Smooth muscle cell (in vitro differentiated cells): ENCODE data around the gene ZBTB44. TPM values are rescaled to one million over a fixed set of nuclear protein-coding genes. Genes with fewer than 3 reads are reported as not detected.

ENCODE experiments used
- DNase-seq: peaks from one replicate; lab custom pipeline; 2025; ENCODE audit not compliant: unreplicated experiment; lab: John Stamatoyannopoulos, UW
- H2AFZ ChIP-seq: fragments of 200-600 bp; sonication (generic); 2 replicates; pipeline ENCODE4 v1.6.0; 2016; ENCODE audit warnings: antibody characterized with exemption, low read depth, mild to moderate bottlenecking
- H3F3A ChIP-seq: fragments of 200-600 bp; sonication (generic); 2 replicates; pipeline ENCODE4 v1.6.0; 2017; ENCODE audit warnings: antibody characterized with exemption, low read depth
- H3K27ac ChIP-seq: fragments of 200-600 bp; sonication (generic); 2 replicates; pipeline ENCODE4 v1.5.1; 2016; ENCODE audit warnings: low read depth, mild to moderate bottlenecking
- H3K27me3 ChIP-seq: fragments of 200-600 bp; sonication (generic); 2 replicates; pipeline ENCODE4 v1.6.1; 2016; ENCODE audit warnings: low read depth, mild to moderate bottlenecking
- H3K36me3 ChIP-seq: fragments of 200-600 bp; sonication (generic); 2 replicates; pipeline ENCODE4 v1.5.1; 2016; ENCODE audit warnings: low read depth
- H3K4me1 ChIP-seq: fragments of 200-600 bp; sonication (generic); 2 replicates; pipeline ENCODE4 v1.5.1; 2016; ENCODE audit warnings: low read depth
- H3K4me2 ChIP-seq: fragments of 200-600 bp; sonication (generic); 2 replicates; pipeline ENCODE4 v1.6.0; 2016; ENCODE audit warnings: mild to moderate bottlenecking
- H3K4me3 ChIP-seq: fragments of 200-600 bp; sonication (generic); 2 replicates; pipeline ENCODE4 v1.5.1; 2016; ENCODE audit warnings: mild to moderate bottlenecking
- H3K79me2 ChIP-seq: fragments of 200-600 bp; sonication (generic); 2 replicates; pipeline ENCODE4 v1.6.0; 2016; ENCODE audit warnings: low read depth, mild to moderate bottlenecking
- H3K9ac ChIP-seq: fragments of 200-600 bp; sonication (generic); 2 replicates; pipeline ENCODE4 v1.6.0; 2016; ENCODE audit warnings: low read depth
- H3K9me3 ChIP-seq: fragments of 200-600 bp; sonication (generic); replicated peaks from 2 replicates; pipeline ENCODE4 v1.5.1; 2016; ENCODE audit warnings: low read depth
- H4K20me1 ChIP-seq: fragments of 200-600 bp; sonication (generic); 2 replicates; pipeline ENCODE4 v1.6.0; 2016; ENCODE audit warnings: low read depth
- WGBS: methylation state at CpG from one replicate; pipeline ENCODE4 v1.1.7; 2016; ENCODE audit warnings: low lambda C conversion rate; 5-methylcytosine and 5-hydroxymethylcytosine counted together
- polyA plus RNA-seq: library from polyadenylated mRNA; unstranded; fragments of >200 nt; fragmentation: Nextera tagmentation; extraction: Ambion mirVana; gene quantifications from 2 replicates; pipeline ENCODE4 v1.2.1, GENCODE V29; 2016
- small RNA-seq: library from RNA; depleted of rRNA; stranded (forward); fragments of <200 nt; gene quantifications from one replicate; pipeline ENCODE3, GENCODE V24; 2014
- total RNA-seq: library from RNA; depleted of rRNA; stranded (reverse); fragments of >200 nt; gene quantifications from 2 replicates; pipeline ENCODE4 v1.2.3, GENCODE V29; 2014
- TF ChIP-seq, protein P1 (sequence below): fragments of 200-600 bp; sonication (generic); IDR thresholded peaks from 2 replicates; pipeline ENCODE4 v1.5.1; 2017; ENCODE audit warnings: borderline replicate concordance, mild to moderate bottlenecking, antibody characterized with exemption; ENCODE audit not compliant: insufficient read depth, poor library complexity, severe bottlenecking

Gene ZBTB44
- total and polyA plus RNA-seq, 2 experiments from 2014 or later = 2.3 to 27.3 TPM

GRCh38 chr11:130179396-130180306 lies 135.1 kb downstream of the ZBTB44 start:
- TF ChIP-seq, protein P1, sequence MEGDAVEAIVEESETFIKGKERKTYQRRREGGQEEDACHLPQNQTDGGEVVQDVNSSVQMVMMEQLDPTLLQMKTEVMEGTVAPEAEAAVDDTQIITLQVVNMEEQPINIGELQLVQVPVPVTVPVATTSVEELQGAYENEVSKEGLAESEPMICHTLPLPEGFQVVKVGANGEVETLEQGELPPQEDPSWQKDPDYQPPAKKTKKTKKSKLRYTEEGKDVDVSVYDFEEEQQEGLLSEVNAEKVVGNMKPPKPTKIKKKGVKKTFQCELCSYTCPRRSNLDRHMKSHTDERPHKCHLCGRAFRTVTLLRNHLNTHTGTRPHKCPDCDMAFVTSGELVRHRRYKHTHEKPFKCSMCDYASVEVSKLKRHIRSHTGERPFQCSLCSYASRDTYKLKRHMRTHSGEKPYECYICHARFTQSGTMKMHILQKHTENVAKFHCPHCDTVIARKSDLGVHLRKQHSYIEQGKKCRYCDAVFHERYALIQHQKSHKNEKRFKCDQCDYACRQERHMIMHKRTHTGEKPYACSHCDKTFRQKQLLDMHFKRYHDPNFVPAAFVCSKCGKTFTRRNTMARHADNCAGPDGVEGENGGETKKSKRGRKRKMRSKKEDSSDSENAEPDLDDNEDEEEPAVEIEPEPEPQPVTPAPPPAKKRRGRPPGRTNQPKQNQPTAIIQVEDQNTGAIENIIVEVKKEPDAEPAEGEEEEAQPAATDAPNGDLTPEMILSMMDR = no peak
- H3K36me3 ChIP-seq = no peaks in the 10 kb centered on the region
- peak overlapping the region; percentile 52 for H3K27ac ChIP-seq
- H3F3A ChIP-seq = no peaks in the 10 kb centered on the region
- no peak overlapping the region for H3K4me3 ChIP-seq
- H3K27me3 ChIP-seq = no peaks in the 10 kb centered on the region
- no peaks in the 10 kb centered on the region for H3K4me1 ChIP-seq
- H3K4me2 ChIP-seq = no peak overlapping the region
- 92% methylated on average over 21 of the region's 21 CpGs for WGBS
- no peak for DNase-seq
- no peaks in the 10 kb centered on the region for H4K20me1 ChIP-seq
- H3K9ac ChIP-seq = no peak overlapping the region
- no peak overlapping the region for H2AFZ ChIP-seq
- H3K9me3 ChIP-seq = no peaks in the 10 kb centered on the region
- no peaks in the 10 kb centered on the region for H3K79me2 ChIP-seq

- H2AFZ ChIP-seq = no peak overlapping the region
- H3K4me3 ChIP-seq = no peak overlapping the region
- H3K27ac ChIP-seq = no peak overlapping the region
- TF ChIP-seq, protein P1 = no peak
- H3K79me2 ChIP-seq = no peaks in the 10 kb centered on the region
- 91% methylated on average over 16 of the region's 16 CpGs for WGBS
- DNase-seq = no peak
- H3K36me3 ChIP-seq = no peaks in the 10 kb centered on the region
- H3K27me3 ChIP-seq = no peaks in the 10 kb centered on the region
- no peaks in the 10 kb centered on the region for H4K20me1 ChIP-seq
- no peaks in the 10 kb centered on the region for H3K9me3 ChIP-seq
- H3K9ac ChIP-seq = no peak overlapping the region
- H3F3A ChIP-seq = no peaks in the 10 kb centered on the region
- H3K4me1 ChIP-seq = no peaks in the 10 kb centered on the region
- no peak overlapping the region for H3K4me2 ChIP-seq
These were observed 136.0 kb downstream of the ZBTB44 start for GRCh38 chr11:130178441-130179339.

GRCh38 chr11:130177782-130178181 lies 136.9 kb downstream of the ZBTB44 start:
- DNase-seq = no peak
- Histone ChIP-seq H3K27me3 (no peaks in the 10 kb centered on the region), H3K9ac (no peak overlapping the region), H3K9me3 (no peaks in the 10 kb centered on the region), H2AFZ (no peak overlapping the region), H4K20me1 (no peaks in the 10 kb centered on the region), H3K36me3 (no peaks in the 10 kb centered on the region), H3F3A (no peaks in the 10 kb centered on the region), H3K4me2 (no peak overlapping the region), H3K4me1 (no peaks in the 10 kb centered on the region), H3K27ac (no peak overlapping the region), H3K4me3 (no peak overlapping the region), H3K79me2 (no peaks in the 10 kb centered on the region)
- TF ChIP-seq, protein P1 = no peak
- WGBS = 96% methylated on average over 10 of the region's 10 CpGs

Small RNAs within 50 kb of the gene (small RNA-seq; reads per million reads assigned to genes)
- gene RN7SL778P = not detected

Other genes starting within 250 kb of the ZBTB44 start
- gene APLP2, start 245.0 kb downstream of the ZBTB44 start, total RNA-seq = 146 and 161 TPM in 2 replicates
- gene APLP2, start 245.0 kb downstream of the ZBTB44 start, polyA plus RNA-seq = 121 and 176 TPM in 2 replicates
- 7.7 and 9.4 TPM in 2 replicates for gene ST14, start 155.1 kb downstream of the ZBTB44 start, total RNA-seq
- 2.4 and 16.2 TPM in 2 replicates for gene ST14, start 155.1 kb downstream of the ZBTB44 start, polyA plus RNA-seq
- not detected in 2 replicates for gene ADAMTS8, start 113.7 kb upstream of the ZBTB44 start, total RNA-seq
- 0.21 TPM in 1 of 2 replicates, not detected in the other for gene ADAMTS8, start 113.7 kb upstream of the ZBTB44 start, polyA plus RNA-seq
- gene ADAMTS15, start 133.7 kb upstream of the ZBTB44 start, total RNA-seq = 3.4 and 5.3 TPM in 2 replicates
- gene ADAMTS15, start 133.7 kb upstream of the ZBTB44 start, polyA plus RNA-seq = 0.65 and 1.4 TPM in 2 replicates